DND-41 (cell line): ENCODE data around the gene CCDC77.

Source experiments
- ATAC-seq: fragments of 200-7000 bp; cut with Tn5 transposase; 3 replicates; pipeline ENCODE4 v1.9.1; 2021; ENCODE audit warnings: low read depth; ENCODE audit not compliant: insufficient read depth
- DNase-seq: peaks from one replicate; pipeline ENCODE4 v3.0.0-alpha.2; 2020
- H2AFZ ChIP-seq: 2 replicates; pipeline ENCODE4 v1.6.0; 2012; ENCODE audit warnings: low read depth, low read length
- H3K27ac ChIP-seq: 2 replicates; pipeline ENCODE4 v1.5.1; 2012; ENCODE audit warnings: low read length, inconsistent platforms
- H3K27me3 ChIP-seq: fragments of 200-600 bp; sonication (generic); 2 replicates; pipeline ENCODE4 v1.6.0; 2012; ENCODE audit warnings: low read length, mild to moderate bottlenecking, inconsistent platforms; ENCODE audit not compliant: insufficient read depth, poor library complexity
- H3K36me3 ChIP-seq: 2 replicates; pipeline ENCODE4 v1.5.1; 2012; ENCODE audit warnings: low read length, inconsistent platforms; ENCODE audit not compliant: insufficient read depth
- H3K4me1 ChIP-seq: 2 replicates; pipeline ENCODE4 v1.5.1; 2012; ENCODE audit warnings: mild to moderate bottlenecking, low read length; ENCODE audit not compliant: insufficient read depth
- H3K4me2 ChIP-seq: 2 replicates; pipeline ENCODE4 v1.6.0; 2012; ENCODE audit warnings: mild to moderate bottlenecking, moderate library complexity, low read length, inconsistent platforms; ENCODE audit not compliant: insufficient read depth
- H3K4me3 ChIP-seq, 2 experiments: fragments of 200-600 bp in 1 of 2; shearing (Covaris generic) in 1 of 2; 2 replicates each; pipeline ENCODE4 v1.5.1; 2012 to 2016; ENCODE audit warnings: inconsistent platforms in 2 of 2, low read length in 2 of 2, mild to moderate bottlenecking in 2 of 2, low read depth in 1 of 2, moderate library complexity in 1 of 2
- H3K79me2 ChIP-seq: 2 replicates; pipeline ENCODE4 v1.6.0; 2012; ENCODE audit warnings: low read length, inconsistent platforms; ENCODE audit not compliant: insufficient read depth
- H3K9ac ChIP-seq: 2 replicates; pipeline ENCODE4 v1.6.0; 2012; ENCODE audit warnings: low read depth, mild to moderate bottlenecking, inconsistent platforms, low read length, moderate library complexity
- H3K9me3 ChIP-seq: 2 replicates; pipeline ENCODE4 v1.5.1; 2012; ENCODE audit warnings: low read length, moderate library complexity, mild to moderate bottlenecking, inconsistent platforms; ENCODE audit not compliant: insufficient read depth, severe bottlenecking
- H4K20me1 ChIP-seq: 2 replicates; pipeline ENCODE4 v1.6.0; 2012; ENCODE audit warnings: low read length; ENCODE audit not compliant: insufficient read depth
- CTCF ChIP-seq: IDR thresholded peaks from 2 replicates; pipeline ENCODE4 v1.5.1; 2012; ENCODE audit warnings: borderline replicate concordance, low read length, moderate library complexity, mild to moderate bottlenecking; ENCODE audit not compliant: poor library complexity, severe bottlenecking; ENCODE audit errors: extremely low read depth
- EZH2 ChIP-seq: IDR thresholded peaks from 3 replicates; pipeline ENCODE4 v1.6.1; 2012; ENCODE audit warnings: borderline replicate concordance, low read depth, mild to moderate bottlenecking, moderate library complexity, low read length, inconsistent platforms; ENCODE audit not compliant: severe bottlenecking

Gene CCDC77

GRCh38 chr12:466762-467161, 65.3 kb downstream of the CCDC77 start:
- TF ChIP-seq CTCF (no peak), EZH2 (no peak)
- Histone ChIP-seq H3K4me1 (no peaks in the 10 kb centered on the region), H3K79me2 (no peaks in the 10 kb centered on the region), H4K20me1 (peaks cover 3% of the 10 kb centered on the region; the same call in 1 of the 2 replicates), H3K36me3 (no peaks in the 10 kb centered on the region), H3K9ac (no peak overlapping the region), H3K4me3 (no peak overlapping the region), H3K9me3 (no peaks in the 10 kb centered on the region), H2AFZ (no peak overlapping the region), H3K4me2 (no peak overlapping the region), H3K27ac (no peak overlapping the region), H3K27me3 (peaks cover 9% of the 10 kb centered on the region)
- ATAC-seq (no peak), DNase-seq (no peak)

GRCh38 chr12:467591-467990, 66.1 kb downstream of the CCDC77 start:
- Histone ChIP-seq H3K9ac (no peak overlapping the region), H3K9me3 (no peaks in the 10 kb centered on the region), H2AFZ (no peak overlapping the region), H3K27ac (no peak overlapping the region), H3K4me2 (no peak overlapping the region), H3K36me3 (no peaks in the 10 kb centered on the region), H3K27me3 (peaks cover 3% of the 10 kb centered on the region), H3K79me2 (no peaks in the 10 kb centered on the region), H3K4me3 (no peak overlapping the region), H3K4me1 (no peaks in the 10 kb centered on the region), H4K20me1 (peaks cover 3% of the 10 kb centered on the region; the same call in 1 of the 2 replicates)
- ATAC-seq (no peak), DNase-seq (no peak)
- TF ChIP-seq EZH2 (no peak), CTCF (no peak)

GRCh38 chr12:468671-469389, 67.4 kb downstream of the CCDC77 start:
- ATAC-seq (no peak), DNase-seq (no peak)
- H3K36me3 ChIP-seq: no peaks in the 10 kb centered on the region
- no peaks in the 10 kb centered on the region for H3K4me1 ChIP-seq
- no peak overlapping the region for H2AFZ ChIP-seq
- H4K20me1 ChIP-seq: peaks cover 3% of the 10 kb centered on the region; the same call in 1 of the 2 replicates
- H3K9me3 ChIP-seq: no peaks in the 10 kb centered on the region
- TF ChIP-seq EZH2: no peak
- peaks cover 3% of the 10 kb centered on the region for H3K27me3 ChIP-seq
- H3K9ac ChIP-seq: no peak overlapping the region
- no peak overlapping the region for H3K27ac ChIP-seq
- H3K4me3 ChIP-seq: no peak overlapping the region
- H3K79me2 ChIP-seq: no peaks in the 10 kb centered on the region
- no peak overlapping the region for H3K4me2 ChIP-seq

GRCh38 chr12:470133-470532, 68.7 kb downstream of the CCDC77 start:
- H3K9ac ChIP-seq: no peak overlapping the region
- DNase-seq (no peak), ATAC-seq (no peak)
- H3K9me3 ChIP-seq: no peaks in the 10 kb centered on the region
- no peaks in the 10 kb centered on the region for H3K36me3 ChIP-seq
- H3K79me2 ChIP-seq: no peaks in the 10 kb centered on the region
- no peak overlapping the region for H3K27ac ChIP-seq
- H3K27me3 ChIP-seq: peaks cover 3% of the 10 kb centered on the region
- TF ChIP-seq EZH2: no peak
- no peak for TF ChIP-seq CTCF
- no peaks in the 10 kb centered on the region for H4K20me1 ChIP-seq
- H2AFZ ChIP-seq: no peak overlapping the region
- no peaks in the 10 kb centered on the region for H3K4me1 ChIP-seq
- no peak overlapping the region for H3K4me2 ChIP-seq
- H3K4me3 ChIP-seq: no peak overlapping the region
